Heart right ventricle (tissue), 16 donors: ENCODE measurements around the gene USH2A. TPM values are rescaled to one million over a fixed set of nuclear protein-coding genes. Genes with fewer than 3 reads are reported as not detected.

Experiments
- ATAC-seq, 8 donors: fragments of 200-7000 bp; cut with Tn5 transposase; one replicate each; pipeline ENCODE4 v1.9.1; 2020; ENCODE audit warnings: mild to moderate bottlenecking in 8 of 8, moderate library complexity in 8 of 8, moderate number of reproducible peaks in 1 of 8
- DNase-seq, 2 donors: peaks; one replicate each; pipeline ENCODE4 v3.0.0-alpha.2; 2020
- H3K27ac ChIP-seq, 10 donors: fragments of 200-600 bp; sonication (generic) in 2 of 10; one replicate each; pipeline versions ENCODE4 v1.5.0 to v1.8.0; 2020 to 2022; ENCODE audit warnings: mild to moderate bottlenecking in 3 of 10
- H3K27me3 ChIP-seq, 7 donors: fragments of 200-600 bp; one replicate each; pipeline ENCODE4 v1.8.0; 2021 to 2022; ENCODE audit warnings: mild to moderate bottlenecking in 2 of 7
- H3K36me3 ChIP-seq, 9 donors: fragments of 200-600 bp; sonication (generic) in 1 of 9; one replicate each; pipeline versions ENCODE4 v1.5.0 to v1.8.0; 2020 to 2022; ENCODE audit warnings: mild to moderate bottlenecking in 2 of 9
- H3K4me1 ChIP-seq, 9 donors: fragments of 200-600 bp; sonication (generic) in 1 of 9; one replicate each; pipeline versions ENCODE4 v1.5.0 to v1.8.0; 2020 to 2022; ENCODE audit warnings: mild to moderate bottlenecking in 4 of 9
- H3K4me3 ChIP-seq, 10 donors: fragments of 200-600 bp; sonication (generic) in 2 of 10; one replicate each; pipeline versions ENCODE4 v1.5.0 to v1.8.0; 2020 to 2022; ENCODE audit warnings: mild to moderate bottlenecking in 7 of 10, moderate library complexity in 2 of 10
- H3K9me3 ChIP-seq, 11 donors: fragments of 200-600 bp in 10 of 11; sonication (generic) in 2 of 11; one replicate each; pipeline versions ENCODE4 v1.5.0 to v1.8.0; 2013 to 2022; ENCODE audit warnings: mild to moderate bottlenecking in 2 of 11, control low read depth in 1 of 11, moderate library complexity in 1 of 11
- CTCF ChIP-seq, 9 donors: fragments of 200-600 bp; sonication (generic) in 2 of 9; IDR thresholded peaks; one replicate each; pipeline versions ENCODE4 v1.5.0 to v1.8.0; 2021 to 2022; ENCODE audit warnings: antibody characterized with exemption in 9 of 9, mild to moderate bottlenecking in 5 of 9, moderate library complexity in 1 of 9
- WGBS, 2 donors: extraction: QIAGEN DNeasy Blood & Tissue Kit; methylation state at CpG; one replicate each; pipeline ENCODE4 v1.1.7; 2013; ENCODE audit warnings: inconsistent platforms in 1 of 2; 5-methylcytosine and 5-hydroxymethylcytosine counted together
- intact Hi-C, 10 donors: fragments of 100-400 bp; cut with DNase I; formaldehyde crosslinking; loops; one replicate each; pipeline versions ENCODE4 v1.11.1 to v1.14.2; 2022
- polyA plus RNA-seq, 2 donors: library from polyadenylated mRNA; stranded (reverse); fragments of 200-250 nt; gene quantifications; one replicate each; pipeline ENCODE4 v1.2.3, GENCODE V29; 2013
- total RNA-seq, 10 donors: library from RNA; stranded (reverse); fragmentation: NEBNext Ultra II Directional in 3 of 10; extraction: Animal tissue kit (Norgen Biotek cat#: 25700) in 3 of 10; gene quantifications; one replicate each; pipeline versions ENCODE4 v1.2.1 to v1.2.4, GENCODE V29; 2021 to 2023
- donor health status: Arrhythmogenic right ventricular cardiomyopathy.
- donor health status: ischemic (EF 13 %, LVEDD 7.1; RV severe dilation, severe dysfunction).
- donor health status: healthy with polysubstance abuse.
- donor health status: DM: no; HTN: yes; CAD: no.
- donor health status: DM: no; HTN: no; CAD: no.
- donor health status: ischemic (EF 25% LVEDD 6.9; RV normal size, moderate dysfunction).
- donor health status: ischemic (EF 25% LVEDD 5.7; RV mildly dilated, moderate dysfunction).
- donor health status: healthy.
- donor health status: DM: yes; HTN: yes; CAD: no.
- donor health status: Ischemic cardiomyopathy.
- donor health status: ischemic (EF 35%, LVEDD 5.7; RV mildly dilated, moderate dysfunction).
- donor health status: nonischemic (EF 11% LVEDD 7.7; RV severe dilation, severe dysfunction).
- donor health status: DM: yes; HTN: yes; CAD: no.
- donor health status: PGD.
- donor health status: ischemic (EF 29% LVEDD 5.4; RV normal size, mild dysfunction).
- donor health status: nonischemic (EF 23%, LVEDD 6.1; RV moderate dilation, normal function).

Gene USH2A
- total and polyA plus RNA-seq, 12 donors: 0.01 to 4.9 (median 3.6) TPM

- no peak overlapping the region for H3K27ac ChIP-seq
- ATAC-seq (no peak), DNase-seq (no peak)
- intact Hi-C loops: no loop called here
- no peaks in the 10 kb centered on the region for H3K4me1 ChIP-seq
- H3K4me3 ChIP-seq: no peak overlapping the region
- H3K9me3 ChIP-seq: no peaks in the 10 kb centered on the region
- no peak for TF ChIP-seq CTCF (IDR thresholded peaks at IDR 0.05)
- H3K27me3 ChIP-seq: no peaks in the 10 kb centered on the region
- WGBS, 2 donors: 74 to 77% methylated on average over 5 of the region's 5 CpGs
- no peaks in the 10 kb centered on the region for H3K36me3 ChIP-seq
Observed at GRCh38 chr1:216144661-216145450, 278.4 kb downstream of the USH2A start.

- H3K27ac ChIP-seq: no peak overlapping the region
- DNase-seq (no peak), ATAC-seq (no peak)
- H3K9me3 ChIP-seq: no peaks in the 10 kb centered on the region
- no peaks in the 10 kb centered on the region for H3K36me3 ChIP-seq
- intact Hi-C loops: no loop called here
- no peak overlapping the region for H3K4me3 ChIP-seq
- no peak for TF ChIP-seq CTCF (IDR thresholded peaks at IDR 0.05)
- H3K4me1 ChIP-seq: no peaks in the 10 kb centered on the region
- WGBS, 2 donors: 71 to 78% methylated on average over 2 of the region's 2 CpGs
- no peaks in the 10 kb centered on the region for H3K27me3 ChIP-seq
Observed at GRCh38 chr1:216142921-216143320, 280.3 kb downstream of the USH2A start.

GRCh38 chr1:216140730-216141524 lies 282.3 kb downstream of the USH2A start:
- TF ChIP-seq CTCF (IDR thresholded peaks at IDR 0.05): no peak
- WGBS, 2 donors: 48 to 56% methylated on average over 5 of the region's 5 CpGs
- H3K27me3 ChIP-seq: no peaks in the 10 kb centered on the region
- intact Hi-C loops: no loop called here
- ATAC-seq (no peak), DNase-seq (no peak)
- H3K36me3 ChIP-seq: no peaks in the 10 kb centered on the region
- no peak overlapping the region for H3K4me3 ChIP-seq
- no peaks in the 10 kb centered on the region for H3K4me1 ChIP-seq
- H3K9me3 ChIP-seq: no peaks in the 10 kb centered on the region
- no peak overlapping the region for H3K27ac ChIP-seq

GRCh38 chr1:216124192-216124781 lies 299.0 kb downstream of the USH2A start:
- no peaks in the 10 kb centered on the region for H3K27me3 ChIP-seq
- DNase-seq (no peak), ATAC-seq (no peak)
- no peaks in the 10 kb centered on the region for H3K4me1 ChIP-seq
- no peaks in the 10 kb centered on the region for H3K9me3 ChIP-seq
- no peaks in the 10 kb centered on the region for H3K36me3 ChIP-seq
- no peak overlapping the region for H3K27ac ChIP-seq
- intact Hi-C loops: no loop called here
- 78 to 87% methylated on average over 4 of the region's 4 CpGs for WGBS, 2 donors
- TF ChIP-seq CTCF (IDR thresholded peaks at IDR 0.05): no peak
- H3K4me3 ChIP-seq: no peak overlapping the region
